K562 (cell line): ENCODE results near the gene EZH1. TPM values are rescaled to one million over a fixed set of nuclear protein-coding genes. Genes with fewer than 3 reads are reported as not detected.

Experiments
- ATAC-seq: fragments of 200-7000 bp; cut with Tn5 transposase; 3 replicates; pipeline ENCODE4 v1.9.1; 2020; ENCODE audit warnings: moderate library complexity
- BruUV-seq: library from RNA; stranded (reverse); fragments of 400-500 nt; replicated peaks from 2 replicates; lab custom pipeline; 2021; lab: Mats Ljungman, UMichigan
- CTCF ChIA-PET: fragments of 300-600 bp; formaldehyde crosslinking; extraction: SDS; loops from one replicate; lab custom pipeline; 2021; ENCODE audit warnings: low intra/inter-chr PET ratio; lab: Yijun Ruan, JAX
- POLR2A ChIA-PET: fragments of 300-600, 350-650 bp; sonication (Branson Sonifier 250); formaldehyde crosslinking; extraction: SDS; loops from one replicate; lab custom pipeline; 2021; ENCODE audit warnings: antibody characterized with exemption, inconsistent platforms; lab: Yijun Ruan, JAX
- DNase-seq, 4 experiments: peaks; one replicate each; pipeline versions ENCODE4 v3.0.0 to v3.0.0-alpha.2; 2011 to 2018; ENCODE audit warnings: low spot score in 3 of 4, mixed read lengths in 3 of 4; ENCODE audit errors: extremely low read depth in 1 of 4
- FAIRE-seq: peaks from 2 replicates; lab custom pipeline; 2011; peaks lifted over from hg19 to GRCh38; lab: Jason Lieb, UNC
- H2AFZ ChIP-seq: 2 replicates; pipeline ENCODE4 v1.6.0; 2011; ENCODE audit warnings: low read depth, low read length, control low read depth, inconsistent platforms
- H3K27ac ChIP-seq: fragments of 200-600 bp; 3 replicates; pipeline ENCODE4 v1.8.0; 2011; ENCODE audit warnings: low read depth, mild to moderate bottlenecking, control low read depth, inconsistent platforms, low read length, moderate library complexity, mixed read lengths; ENCODE audit errors: extremely low read depth
- H3K27me3 ChIP-seq, 2 experiments: fragments of 300-600 bp in 1 of 2; 2 replicates in 1 of 2; 3 replicates in 1 of 2; pipeline versions ENCODE4 v1.6.0 to v1.8.0; 2011; ENCODE audit warnings: inconsistent platforms in 2 of 2, low read length in 2 of 2, mild to moderate bottlenecking in 1 of 2, mixed read lengths in 1 of 2, moderate library complexity in 1 of 2; ENCODE audit not compliant: control insufficient read depth in 2 of 2, insufficient read depth in 2 of 2
- H3K36me3 ChIP-seq: fragments of 300-600 bp; 3 replicates; pipeline ENCODE4 v1.8.0; 2011; ENCODE audit warnings: mild to moderate bottlenecking, low read length, inconsistent platforms; ENCODE audit not compliant: control insufficient read depth, insufficient read depth
- H3K4me1 ChIP-seq, 2 experiments: fragments of 200-600 bp in 1 of 2; replicated peaks in 1 of 2; 2 replicates in 1 of 2; 3 replicates in 1 of 2; pipeline versions ENCODE4 v1.5.1 to v1.8.0; 2011; ENCODE audit warnings: inconsistent platforms in 2 of 2, low read length in 2 of 2, mild to moderate bottlenecking in 1 of 2, mixed read lengths in 1 of 2, moderate library complexity in 1 of 2; ENCODE audit not compliant: control insufficient read depth in 2 of 2, insufficient read depth in 2 of 2
- H3K4me2 ChIP-seq: 2 replicates; pipeline ENCODE4 v1.6.1; 2011; ENCODE audit warnings: low read length, control low read depth, inconsistent platforms, mixed read lengths; ENCODE audit not compliant: insufficient read depth
- H3K4me3 ChIP-seq: fragments of 200-600 bp; sonication (generic), shearing (Covaris generic); 2 replicates; pipeline ENCODE4 v1.5.1; 2016; ENCODE audit warnings: control low read depth, inconsistent platforms
- H3K79me2 ChIP-seq: fragments of 200-600 bp; 3 replicates; pipeline ENCODE4 v1.8.0; 2011; ENCODE audit warnings: low read length, inconsistent platforms; ENCODE audit not compliant: control insufficient read depth, insufficient read depth
- H3K9ac ChIP-seq, 2 experiments: 2 replicates each; pipeline versions ENCODE4 v1.6.0 to v1.6.1; 2011; ENCODE audit warnings: low read depth in 2 of 2, low read length in 2 of 2, control low read depth in 1 of 2, inconsistent platforms in 1 of 2, mild to moderate bottlenecking in 1 of 2, mixed read lengths in 1 of 2; ENCODE audit not compliant: insufficient read depth in 1 of 2
- H3K9me1 ChIP-seq: one replicate; pipeline ENCODE4 v1.6.0; 2011; ENCODE audit warnings: inconsistent platforms, mild to moderate bottlenecking, low read length, moderate library complexity; ENCODE audit not compliant: control insufficient read depth, insufficient read depth
- H3K9me3 ChIP-seq: replicated peaks from 2 replicates; pipeline ENCODE4 v1.5.1; 2011; ENCODE audit warnings: low read depth, low read length, inconsistent platforms; ENCODE audit not compliant: control insufficient read depth, insufficient read depth
- H4K20me1 ChIP-seq: replicated peaks from 2 replicates; pipeline ENCODE4 v1.6.1; 2011; ENCODE audit warnings: low read length, inconsistent platforms, mixed read lengths; ENCODE audit not compliant: control insufficient read depth, insufficient read depth
- NR2C1 ChIP-seq, 2 experiments: fragments of 450-650 bp; IDR thresholded peaks; 2 replicates each; pipeline ENCODE4 v1.6.1; 2017; ENCODE audit warnings: mild to moderate bottlenecking in 2 of 2, antibody characterized with exemption in 1 of 2, inconsistent platforms in 1 of 2, missing compliant biosample characterization in 1 of 2, missing genetic modification characterization in 1 of 2
- RBBP5 ChIP-seq: fragments of 200-600 bp; sonication (generic); IDR thresholded peaks from 2 replicates; pipeline ENCODE4 v1.6.1; 2012; ENCODE audit warnings: borderline replicate concordance, mild to moderate bottlenecking, low read length, control low read depth, inconsistent platforms; ENCODE audit not compliant: insufficient read depth, poor library complexity, severe bottlenecking
- WGBS: fragments of 100-300 bp; shearing (Covaris generic); methylation state at CpG from one replicate; pipeline ENCODE4 v1.1.6; 2016; ENCODE audit warnings: low coverage, mixed read lengths; ENCODE audit not compliant: insufficient coverage; ENCODE audit errors: missing lambda C conversion rate; 5-methylcytosine and 5-hydroxymethylcytosine counted together
- in situ Hi-C: fragments of 300-500 bp; cut with MboI; formaldehyde crosslinking; loops from 4 replicates; pipeline ENCODE4 v1.15.0; 2018; ENCODE audit warnings: inconsistent platforms, mixed read lengths
- intact Hi-C: fragments of 100-400 bp; cut with micrococcal nuclease; formaldehyde crosslinking; loops from 2 replicates; pipeline ENCODE4 v1.14.2; 2022
- polyA plus RNA-seq, 8 experiments: library from polyadenylated mRNA; depleted of rRNA in 4 of 8; stranded (reverse) in 5 of 8; unstranded in 3 of 8; fragments of >200 nt; fragmentation: Nextera tagmentation in 2 of 8; fragmentation: Illumina TruSeq in 1 of 8; extraction: Ambion mirVana in 2 of 8; extraction: Trizol in 1 of 8; gene quantifications; 2 replicates each; pipeline versions ENCODE4 v1.2.1 to v1.2.3, GENCODE V29; 2011 to 2014; ENCODE audit warnings: inconsistent platforms in 1 of 8, missing spikeins in 1 of 8
- total RNA-seq, 7 experiments: library from RNA; depleted of rRNA in 6 of 7; stranded (reverse); fragments of >200 nt in 6 of 7; fragmentation: Illumina TruSeq in 2 of 7; extraction: Trizol in 2 of 7; gene quantifications; 2 replicates each; pipeline versions ENCODE4 v1.2.1 to v1.2.3, GENCODE V29; 2011 to 2021; ENCODE audit warnings: low replicate concordance in 1 of 7
- TF ChIP-seq, protein P1 (sequence below): IDR thresholded peaks from 3 replicates; pipeline ENCODE4 v1.6.1; 2011; ENCODE audit warnings: borderline replicate concordance, mild to moderate bottlenecking, moderate library complexity; ENCODE audit not compliant: insufficient read length; ENCODE audit errors: extremely low read depth

EZH1 gene
- total and polyA plus RNA-seq, 9 of the 15 experiments (the other 6 are each of a cell fraction or from before 2014, with no cell fraction given) = 8.6 to 40.8 (median 22.9) TPM

DNA sequence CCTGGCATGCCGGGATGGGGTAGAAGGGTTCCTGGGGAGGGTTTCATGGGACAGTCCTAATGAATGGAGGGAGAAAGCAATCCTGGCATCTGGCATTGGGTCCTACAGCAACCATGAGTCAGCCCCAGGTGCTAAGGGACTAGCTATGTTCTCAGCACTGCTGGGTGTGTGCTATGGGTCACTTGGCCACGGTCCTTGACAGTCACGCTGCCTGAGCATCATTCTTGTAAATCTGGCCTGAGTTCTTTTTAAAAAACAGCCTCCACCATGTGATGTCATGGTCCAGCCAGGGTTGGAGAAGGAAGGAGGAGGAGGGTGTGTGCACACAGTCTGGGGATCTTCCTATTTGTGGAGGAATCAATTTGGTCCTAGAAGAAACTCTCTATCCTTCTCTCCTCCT, 9.9 kb upstream of the EZH1 start:
- Histone ChIP-seq H2AFZ (no peak overlapping the region), H3K79me2 (no peaks in the 10 kb centered on the region), H3K9ac (no peak overlapping the region), H3K36me3 (no peaks in the 10 kb centered on the region), H4K20me1 (peaks cover 3% of the 10 kb centered on the region; the same call in 1 of the 2 replicates), H3K4me1 (peaks cover 7 to 19% of the 10 kb centered on the region in 2 experiments; a peak in 4 of 5 replicates), H3K9me3 (no peaks in the 10 kb centered on the region), H3K9me1 (no peaks in the 10 kb centered on the region), H3K4me2 (no peak overlapping the region), H3K27me3 (peaks cover 0 to 5% of the 10 kb centered on the region in 2 experiments; a peak in 2 of 5 replicates), H3K27ac (no peak overlapping the region), H3K4me3 (no peak overlapping the region)
- ChIA-PET POLR2A (no interaction called here), CTCF (no interaction called here)
- BruUV-seq = no TSS peak
- TF ChIP-seq RBBP5 = no peak
- TF ChIP-seq, protein P1, sequence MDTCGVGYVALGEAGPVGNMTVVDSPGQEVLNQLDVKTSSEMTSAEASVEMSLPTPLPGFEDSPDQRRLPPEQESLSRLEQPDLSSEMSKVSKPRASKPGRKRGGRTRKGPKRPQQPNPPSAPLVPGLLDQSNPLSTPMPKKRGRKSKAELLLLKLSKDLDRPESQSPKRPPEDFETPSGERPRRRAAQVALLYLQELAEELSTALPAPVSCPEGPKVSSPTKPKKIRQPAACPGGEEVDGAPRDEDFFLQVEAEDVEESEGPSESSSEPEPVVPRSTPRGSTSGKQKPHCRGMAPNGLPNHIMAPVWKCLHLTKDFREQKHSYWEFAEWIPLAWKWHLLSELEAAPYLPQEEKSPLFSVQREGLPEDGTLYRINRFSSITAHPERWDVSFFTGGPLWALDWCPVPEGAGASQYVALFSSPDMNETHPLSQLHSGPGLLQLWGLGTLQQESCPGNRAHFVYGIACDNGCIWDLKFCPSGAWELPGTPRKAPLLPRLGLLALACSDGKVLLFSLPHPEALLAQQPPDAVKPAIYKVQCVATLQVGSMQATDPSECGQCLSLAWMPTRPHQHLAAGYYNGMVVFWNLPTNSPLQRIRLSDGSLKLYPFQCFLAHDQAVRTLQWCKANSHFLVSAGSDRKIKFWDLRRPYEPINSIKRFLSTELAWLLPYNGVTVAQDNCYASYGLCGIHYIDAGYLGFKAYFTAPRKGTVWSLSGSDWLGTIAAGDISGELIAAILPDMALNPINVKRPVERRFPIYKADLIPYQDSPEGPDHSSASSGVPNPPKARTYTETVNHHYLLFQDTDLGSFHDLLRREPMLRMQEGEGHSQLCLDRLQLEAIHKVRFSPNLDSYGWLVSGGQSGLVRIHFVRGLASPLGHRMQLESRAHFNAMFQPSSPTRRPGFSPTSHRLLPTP = no peak
- no peak for TF ChIP-seq NR2C1 (IDR thresholded peaks at IDR 0.05)
- TF ChIP-seq NR2C1 (tag; IDR thresholded peaks at IDR 0.05) = no peak
- FAIRE-seq = no peak
- in situ Hi-C loops = no loop called here
- WGBS = 12% methylated on average over 3 of the region's 3 CpGs
- ATAC-seq = no peak
- no peak for DNase-seq
- intact Hi-C loops = no loop called here
